Measurements from ENCODE around the gene TIMM29.

Gene TIMM29

DNA sequence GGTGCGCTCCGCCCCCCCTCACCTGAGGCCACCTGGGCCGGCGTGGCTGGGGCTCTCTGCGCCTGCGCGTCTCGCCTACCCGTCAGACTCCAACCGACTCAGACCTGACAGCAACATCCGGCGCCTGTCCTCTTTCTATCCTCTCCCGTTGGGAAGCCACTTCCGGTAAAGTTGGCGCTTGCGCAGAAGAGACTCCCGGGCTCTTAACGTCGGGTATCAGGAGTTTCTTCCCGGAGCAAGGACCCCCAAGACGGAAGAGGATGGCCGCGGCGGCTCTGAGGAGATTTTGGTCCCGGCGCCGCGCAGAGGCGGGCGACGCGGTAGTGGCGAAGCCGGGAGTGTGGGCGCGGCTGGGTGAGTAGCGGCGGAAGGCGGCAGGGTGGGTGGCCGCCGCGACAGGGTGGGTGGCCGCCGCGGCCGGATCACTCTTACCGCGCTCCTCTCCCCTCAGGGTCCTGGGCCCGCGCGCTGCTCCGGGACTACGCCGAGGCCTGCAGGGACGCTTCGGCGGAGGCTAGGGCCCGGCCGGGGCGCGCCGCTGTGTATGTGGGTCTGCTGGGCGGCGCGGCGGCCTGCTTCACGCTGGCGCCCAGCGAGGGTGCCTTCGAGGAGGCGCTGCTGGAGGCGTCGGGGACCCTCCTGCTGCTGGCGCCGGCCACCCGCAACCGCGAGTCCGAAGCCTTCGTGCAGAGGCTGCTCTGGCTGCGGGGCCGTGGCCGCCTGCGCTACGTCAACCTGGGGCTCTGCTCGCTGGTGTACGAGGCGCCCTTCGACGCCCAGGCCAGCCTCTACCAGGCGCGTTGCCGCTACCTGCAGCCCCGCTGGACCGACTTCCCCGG lies at the start of gene TIMM29, which contains the start of gene YIPF2:
TIMM29 (plus strand) TSS at position 249 of the 839 bp plus-strand sequence; CDS start at position 261, 12 bp downstream.
YIPF2 (minus strand) TSS at position 77 of the 839 bp plus-strand sequence. CDS start 229 bp downstream, outside the sequence.
- peak; percentile 85 to 97 for DNase-seq (ENCODE audit: low read depth in 1 of 2, low spot score in 1 of 2)

DNA sequence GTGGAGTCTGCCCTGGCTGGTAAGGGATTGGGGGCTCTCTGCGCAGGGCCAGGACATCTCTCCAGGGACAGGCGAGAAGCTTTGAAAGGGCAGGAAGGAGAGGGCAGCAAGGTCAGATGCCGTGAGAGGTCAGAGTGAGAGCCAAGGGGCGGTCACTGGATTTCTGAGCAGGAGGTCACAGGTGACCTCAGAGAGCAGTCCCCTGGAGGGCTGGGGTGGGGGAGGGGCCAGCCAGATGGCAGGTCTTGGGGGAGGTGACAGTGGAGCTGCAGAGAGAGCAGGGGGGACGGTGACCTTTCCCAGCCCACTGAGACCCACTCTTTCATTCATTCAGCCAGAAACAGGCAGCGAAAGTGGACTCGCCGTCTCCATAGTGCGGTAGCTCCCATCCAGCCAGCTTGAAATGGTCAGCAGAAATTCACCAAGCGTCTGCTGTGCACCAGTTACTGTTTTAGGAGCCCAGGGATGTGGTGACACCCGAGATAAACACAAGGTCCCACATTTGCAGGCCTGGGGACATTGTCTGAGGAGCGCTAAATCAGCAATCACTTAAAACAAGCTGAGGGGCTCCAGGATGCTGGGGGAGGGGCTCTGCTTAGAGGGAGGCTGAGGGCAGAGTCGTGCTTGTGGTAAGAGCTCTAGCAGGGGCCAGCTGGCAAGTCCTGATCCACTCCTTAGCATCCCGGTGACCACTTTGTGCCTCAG lies 47.1 kb upstream of the TIMM29 start:
- DNase-seq (ENCODE audit: low read depth in 1 of 2, low spot score in 1 of 2): no peak

DNA sequence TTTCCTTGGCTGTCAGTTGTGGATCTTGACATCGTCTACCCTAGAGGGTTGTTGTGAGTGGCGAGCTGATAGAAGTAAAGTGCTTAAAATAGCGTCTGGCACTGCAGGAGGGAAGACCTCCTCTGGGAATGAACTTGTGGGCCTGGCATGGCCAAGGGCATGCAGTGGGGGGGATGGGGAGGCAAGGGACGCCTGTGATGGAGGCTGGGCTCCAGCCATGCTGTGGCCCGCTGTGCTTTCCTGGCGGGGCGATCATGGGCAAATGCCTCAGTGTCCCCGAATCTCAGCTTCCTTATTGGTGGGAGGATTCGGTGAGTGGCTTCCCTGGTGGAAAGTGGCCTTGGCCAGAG lies 46.5 kb upstream of the TIMM29 start:
- DNase-seq (ENCODE audit: low read depth in 1 of 2, low spot score in 1 of 2): no peak

DNA sequence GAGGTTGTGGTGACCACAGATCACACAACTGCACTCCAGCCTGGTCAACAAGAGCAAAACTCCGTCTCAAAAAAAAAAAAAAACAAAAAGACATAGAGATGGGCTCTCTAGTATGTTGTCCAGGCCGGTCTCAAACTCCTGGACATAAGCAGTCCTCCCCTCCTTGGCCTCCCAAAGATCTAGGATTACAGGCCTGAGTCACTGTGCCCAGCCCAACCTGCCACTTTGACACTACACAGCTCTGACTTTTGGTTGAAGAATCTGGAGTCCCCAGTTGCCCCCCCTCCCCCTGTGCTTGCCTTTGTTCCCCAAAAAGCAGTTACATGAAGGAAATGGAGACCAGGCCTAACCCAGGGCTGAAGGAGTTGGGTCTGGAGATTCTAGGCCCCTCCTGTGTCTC lies 44.3 kb upstream of the TIMM29 start:
- no peak for DNase-seq (ENCODE audit: low read depth in 1 of 2, low spot score in 1 of 2)

DNA sequence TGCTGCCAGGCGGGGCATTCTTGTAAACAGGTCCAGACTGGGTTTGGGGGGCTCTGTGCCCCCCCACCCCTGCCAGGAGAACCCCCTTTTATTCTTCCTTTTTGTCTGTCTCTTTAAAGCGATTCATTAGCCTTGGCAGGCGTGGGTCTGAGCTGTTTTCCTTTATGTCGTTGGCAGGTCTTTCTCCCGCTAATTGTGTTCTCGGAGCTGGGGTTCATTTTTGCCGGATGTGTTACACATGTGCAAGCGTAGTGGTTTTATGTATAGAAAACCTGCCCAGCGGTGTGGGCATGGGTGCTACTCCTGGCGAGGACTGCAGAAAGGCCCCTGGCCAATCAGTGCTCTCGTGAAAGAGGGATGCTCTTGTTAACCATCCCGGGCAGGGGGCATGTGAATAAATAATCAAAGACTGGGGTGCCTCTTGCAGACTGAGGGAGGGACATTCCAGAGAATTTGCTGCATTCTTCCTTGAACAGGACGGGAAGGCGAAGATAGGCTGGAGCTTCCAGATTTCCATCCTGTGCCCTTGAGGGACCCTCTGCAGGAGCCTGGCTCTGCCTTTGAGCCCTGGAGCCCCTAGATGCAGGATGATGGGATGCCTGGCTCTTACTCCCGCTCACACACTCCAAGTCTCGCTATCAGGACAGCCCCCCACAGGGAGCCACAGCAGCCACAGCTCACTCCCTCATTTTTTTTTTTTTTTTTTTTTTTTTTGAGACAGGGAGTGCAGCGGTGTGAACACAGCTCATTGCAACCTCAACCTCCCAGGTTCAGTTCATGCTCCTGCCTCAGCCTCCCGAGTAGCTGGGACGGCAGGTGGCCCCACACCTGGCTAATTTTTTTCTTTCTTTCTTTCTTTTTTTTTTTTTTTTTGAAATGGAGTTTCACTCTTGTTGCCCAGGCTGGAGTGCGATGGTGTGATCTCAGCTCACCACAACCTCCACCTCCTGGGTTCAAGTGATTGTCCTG lies 43.1 kb upstream of the TIMM29 start:
- no peak for DNase-seq (ENCODE audit: low read depth in 1 of 2, low spot score in 1 of 2)

DNA sequence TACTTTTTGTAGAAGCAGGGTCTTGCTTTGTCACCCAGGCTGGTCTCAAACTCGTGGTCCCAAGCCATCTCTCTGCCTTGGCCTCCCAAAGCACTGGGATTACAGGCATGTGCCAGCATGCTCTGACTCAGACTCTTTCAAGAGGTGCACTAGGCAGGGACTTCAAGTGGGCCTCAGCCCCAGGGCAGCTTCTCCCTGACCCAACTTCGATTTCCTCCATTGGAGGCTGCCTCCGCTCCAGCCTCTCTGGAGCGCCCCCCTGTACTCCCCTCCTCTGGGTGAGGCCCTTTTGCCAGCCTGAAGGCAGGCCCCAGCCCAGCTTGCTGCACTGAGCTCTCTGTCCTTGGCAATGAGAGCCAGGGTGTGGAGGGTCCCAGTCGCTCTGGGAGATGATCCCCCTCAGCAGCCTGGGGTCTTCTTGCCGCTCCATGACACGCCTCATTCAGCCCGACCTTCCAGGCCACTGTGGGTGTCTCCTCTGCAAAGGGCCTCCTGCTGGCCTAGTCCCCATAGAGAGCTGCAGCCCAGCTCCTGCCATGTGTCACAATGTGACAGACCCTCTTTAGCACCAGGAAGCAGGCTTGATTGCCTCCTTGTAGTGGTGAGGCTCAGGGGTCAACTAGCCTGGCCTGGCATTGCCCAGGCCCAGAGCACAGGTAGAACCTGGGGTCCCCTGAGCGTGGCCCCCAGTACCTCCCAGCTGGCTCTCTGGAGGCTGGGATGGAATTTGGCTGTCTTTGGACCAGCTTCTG lies 40.8 kb upstream of the TIMM29 start:
- no peak for DNase-seq (ENCODE audit: low read depth in 1 of 2, low spot score in 1 of 2)

DNA sequence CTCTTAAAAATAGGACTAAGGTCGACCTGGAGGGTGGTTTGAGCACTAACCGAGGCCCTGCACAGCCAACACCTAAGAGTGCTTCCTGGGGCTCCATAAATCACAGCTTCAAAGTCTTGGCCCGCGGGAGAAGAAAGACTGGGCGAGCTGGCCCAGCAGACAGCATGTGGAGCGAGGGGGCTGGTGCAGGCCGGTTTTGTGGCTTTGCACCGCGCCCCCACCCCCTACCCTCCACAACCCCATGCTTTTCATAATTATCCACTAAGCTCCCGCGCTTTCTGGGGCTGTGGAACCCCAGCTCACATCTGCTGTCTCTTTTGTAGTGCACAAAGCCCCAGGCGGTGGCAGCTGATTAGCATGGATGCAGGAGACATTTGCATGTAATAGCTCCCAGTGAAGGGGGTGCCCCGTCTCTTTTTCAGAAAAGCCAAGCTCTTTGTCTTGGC lies 40.2 kb upstream of the TIMM29 start:
- DNase-seq (ENCODE audit: low read depth in 1 of 2, low spot score in 1 of 2): no peak

DNA sequence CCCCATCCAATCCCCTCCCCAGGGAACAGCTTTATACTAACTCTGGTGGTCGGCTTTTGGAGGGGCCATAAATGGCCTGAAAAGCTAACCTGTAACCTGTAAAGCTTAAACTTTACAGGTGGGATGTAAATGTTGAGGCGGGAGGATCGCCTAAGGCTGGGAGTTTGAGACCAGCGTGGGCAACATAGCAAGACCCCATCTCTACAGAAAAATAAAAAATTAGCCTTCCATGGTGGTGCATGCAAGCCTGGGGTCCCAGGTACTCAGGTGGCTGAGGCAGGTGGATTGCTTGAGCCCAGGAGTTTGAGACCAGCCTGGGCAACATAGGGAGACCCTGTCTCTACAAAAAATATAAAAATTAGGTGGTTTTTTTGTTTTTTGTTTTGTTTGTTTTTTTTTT lies 38.7 kb upstream of the TIMM29 start:
- DNase-seq (ENCODE audit: low read depth in 1 of 2, low spot score in 1 of 2): no peak

DNA sequence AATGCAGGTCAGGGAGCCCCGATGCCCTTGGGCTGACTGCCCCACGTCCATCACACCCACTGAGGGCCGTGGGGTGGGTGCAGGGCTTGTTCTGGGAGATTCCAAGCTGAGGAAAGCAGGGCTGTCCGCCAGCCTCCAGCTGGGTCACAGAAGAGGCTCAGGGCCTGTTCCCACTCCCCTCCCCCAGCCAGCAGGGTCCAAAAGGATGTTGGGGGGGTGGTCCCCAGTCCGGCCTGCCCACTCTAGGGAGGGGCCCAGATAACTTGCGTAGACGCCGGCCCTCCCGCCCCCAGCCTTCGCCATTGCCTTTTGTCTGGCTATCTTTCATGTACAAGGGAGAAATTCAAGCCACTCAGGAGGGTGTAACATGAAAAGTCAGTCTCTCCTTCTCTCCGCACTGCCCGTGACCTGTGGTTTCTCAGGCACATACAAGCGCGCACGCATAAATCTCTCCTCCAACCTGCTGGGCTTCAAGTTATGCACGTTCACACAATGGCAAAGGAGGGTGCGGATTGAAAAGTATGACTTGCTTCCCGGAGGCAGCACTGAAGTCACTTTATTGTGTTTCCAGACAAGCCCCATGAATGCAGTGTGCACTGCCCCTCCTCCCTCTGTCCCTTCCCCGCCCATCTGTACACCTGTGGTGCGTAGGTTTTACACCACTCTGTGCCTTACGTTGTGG lies 37.1 kb upstream of the TIMM29 start:
- no peak for DNase-seq (ENCODE audit: low read depth in 1 of 2, low spot score in 1 of 2)

DNA sequence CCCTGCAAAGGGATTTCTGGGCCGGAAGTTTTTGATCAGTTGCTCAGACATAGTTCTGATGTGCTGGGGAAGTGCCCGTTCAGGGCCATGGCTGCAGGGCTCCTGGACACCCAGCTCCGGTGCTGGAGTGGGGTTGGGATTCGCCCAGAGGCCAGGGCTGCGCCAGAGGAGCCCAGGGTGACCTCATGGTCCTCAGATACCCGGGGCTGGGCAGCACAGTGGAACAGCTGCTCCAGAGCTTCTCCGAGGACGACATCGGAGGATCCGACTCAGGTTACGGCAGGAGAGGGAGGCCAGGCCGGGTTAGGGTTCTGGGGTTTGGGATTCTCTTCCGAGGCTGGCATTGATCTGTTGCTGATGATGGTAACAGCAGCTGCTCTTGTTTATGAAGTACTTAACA lies 36.4 kb upstream of the TIMM29 start:
- no peak for DNase-seq (ENCODE audit: low read depth in 1 of 2, low spot score in 1 of 2)

DNA sequence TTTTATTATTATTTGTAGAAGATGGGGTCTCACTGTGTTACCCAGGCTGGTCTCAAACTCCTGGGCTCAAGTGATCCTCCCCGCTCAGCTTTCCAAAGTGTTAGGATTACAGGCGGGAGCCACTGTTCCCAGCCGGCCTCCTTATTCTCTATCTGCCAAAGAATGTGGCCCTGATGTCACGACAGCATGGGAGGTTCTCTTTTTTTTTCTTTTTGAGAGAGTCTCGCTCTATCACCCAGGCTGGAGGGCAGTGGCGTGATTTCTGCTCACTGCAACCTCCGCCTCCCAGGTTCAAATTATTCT lies 33.7 kb upstream of the TIMM29 start:
- no peak for DNase-seq (ENCODE audit: low read depth in 1 of 2, low spot score in 1 of 2)

DNA sequence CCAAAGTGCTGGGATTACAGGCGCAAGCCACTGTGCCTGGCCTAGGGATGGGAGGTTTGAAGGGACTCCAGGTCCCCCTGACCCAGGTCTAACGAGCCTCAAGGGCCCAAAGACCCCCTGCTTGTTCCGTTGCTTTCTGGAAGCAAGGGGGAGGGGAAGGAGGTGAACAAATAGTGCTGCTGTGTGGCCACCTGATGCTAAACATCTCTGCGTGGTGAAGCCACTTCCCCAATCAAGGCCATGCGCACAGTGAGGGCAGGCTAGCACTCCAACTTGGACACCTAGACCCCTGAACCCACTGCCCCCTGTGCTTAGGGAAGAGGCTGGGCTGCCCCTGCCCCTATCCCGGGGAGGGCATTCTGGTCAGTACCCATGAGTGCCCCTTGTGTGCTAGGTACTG lies 33.2 kb upstream of the TIMM29 start:
- DNase-seq (ENCODE audit: low read depth in 1 of 2, low spot score in 1 of 2): no peak

DNA sequence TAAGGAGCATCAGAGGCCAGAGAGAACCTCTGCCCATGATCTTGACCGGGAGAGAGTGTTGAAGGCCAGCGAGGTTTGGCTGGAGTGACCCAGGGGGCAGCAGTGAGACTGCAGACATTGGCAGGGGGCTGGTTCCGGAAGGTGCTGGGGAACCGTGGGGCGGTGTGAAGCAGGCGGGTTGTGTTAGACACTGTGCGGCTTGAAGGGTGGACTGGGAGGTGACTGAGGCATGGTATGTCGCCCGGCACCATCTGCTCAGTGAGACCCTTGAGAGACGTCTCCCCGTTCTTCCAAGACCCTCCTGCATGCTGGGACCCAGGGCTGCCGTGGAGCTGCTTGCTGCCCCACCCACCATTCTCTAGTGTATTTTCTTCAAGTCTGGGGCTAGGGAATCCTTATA lies 32.7 kb upstream of the TIMM29 start:
- DNase-seq (ENCODE audit: low read depth in 1 of 2, low spot score in 1 of 2): no peak

DNA sequence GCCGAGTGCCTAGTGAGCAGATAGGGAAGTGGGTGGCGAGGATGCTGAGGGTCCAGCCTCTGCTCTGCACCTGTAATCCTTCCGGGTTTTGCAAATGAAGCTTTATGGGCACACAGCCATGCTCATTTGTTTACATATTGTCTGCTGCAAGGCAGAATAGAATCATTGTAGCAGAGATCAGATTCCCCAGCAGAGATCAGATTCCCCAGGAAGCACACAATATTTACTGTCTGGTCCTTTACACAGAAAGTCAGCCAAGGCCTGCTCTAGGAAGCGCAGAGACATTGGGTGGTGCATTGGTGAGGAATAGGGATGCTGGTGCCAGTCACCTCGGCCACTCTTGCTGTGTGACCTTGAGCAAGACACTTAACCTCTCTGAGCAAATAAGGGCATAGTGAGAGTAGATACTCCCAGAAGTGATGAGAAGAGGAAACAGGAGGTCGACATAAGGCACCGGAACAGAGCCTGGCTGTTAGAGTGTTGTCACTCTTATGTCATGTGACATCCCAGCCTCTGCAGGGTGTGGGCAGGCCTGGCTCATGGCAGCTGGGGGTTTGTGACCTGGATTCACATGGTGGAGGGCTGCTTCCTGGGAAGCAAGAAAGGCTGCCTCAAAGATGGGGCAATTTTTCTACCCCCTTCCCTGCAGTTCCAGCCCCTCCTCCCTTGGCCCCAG lies 31.6 kb upstream of the TIMM29 start:
- no peak for DNase-seq (ENCODE audit: low read depth in 1 of 2, low spot score in 1 of 2)

DNA sequence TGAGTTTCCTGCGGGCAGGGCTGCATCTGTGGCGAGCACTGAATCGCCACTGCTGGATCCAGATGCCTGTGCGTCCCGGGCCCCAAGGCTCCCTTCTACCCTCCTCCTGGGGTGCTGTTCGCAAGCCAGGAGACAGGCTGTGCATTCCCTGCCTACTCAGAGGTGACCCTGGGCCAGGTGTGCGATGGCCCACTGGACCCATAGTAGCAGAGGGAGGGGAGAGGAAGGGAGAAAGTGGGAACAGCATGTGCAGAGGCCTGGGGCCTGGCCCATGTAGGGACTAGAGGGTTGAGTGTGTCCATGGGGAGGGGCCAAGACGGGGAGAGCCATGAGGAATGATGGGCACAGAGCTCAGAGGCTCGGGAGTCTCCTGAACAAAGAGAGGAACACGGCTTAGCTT lies 30.0 kb upstream of the TIMM29 start:
- DNase-seq (ENCODE audit: low read depth in 1 of 2, low spot score in 1 of 2): no peak

DNA sequence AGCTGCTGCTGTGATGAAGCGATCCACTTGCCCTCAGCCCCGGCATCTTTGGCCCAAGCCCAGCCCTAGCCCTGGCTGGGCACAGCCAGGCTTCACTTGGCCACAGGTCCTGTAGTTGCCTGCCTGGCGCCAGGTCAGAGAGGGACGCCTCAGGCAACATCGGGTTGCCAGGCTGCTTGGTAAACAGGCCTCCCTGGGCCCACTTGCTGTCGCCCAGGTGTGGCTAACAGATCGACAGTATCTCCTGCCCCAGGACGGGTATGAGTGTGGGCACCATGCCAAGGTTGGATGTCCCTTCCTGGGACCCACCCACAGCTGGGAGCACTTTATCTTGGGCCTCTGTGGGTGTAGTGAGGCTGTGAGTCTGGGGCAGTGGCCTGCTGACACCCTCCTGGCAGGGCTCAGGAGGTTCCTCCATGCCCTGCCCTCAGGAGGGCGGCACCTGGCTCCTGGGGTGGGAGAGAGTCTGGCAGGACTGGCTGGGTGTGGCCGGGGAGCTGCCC lies 29.4 kb upstream of the TIMM29 start:
- no peak for DNase-seq (ENCODE audit: low read depth in 1 of 2, low spot score in 1 of 2)

DNA sequence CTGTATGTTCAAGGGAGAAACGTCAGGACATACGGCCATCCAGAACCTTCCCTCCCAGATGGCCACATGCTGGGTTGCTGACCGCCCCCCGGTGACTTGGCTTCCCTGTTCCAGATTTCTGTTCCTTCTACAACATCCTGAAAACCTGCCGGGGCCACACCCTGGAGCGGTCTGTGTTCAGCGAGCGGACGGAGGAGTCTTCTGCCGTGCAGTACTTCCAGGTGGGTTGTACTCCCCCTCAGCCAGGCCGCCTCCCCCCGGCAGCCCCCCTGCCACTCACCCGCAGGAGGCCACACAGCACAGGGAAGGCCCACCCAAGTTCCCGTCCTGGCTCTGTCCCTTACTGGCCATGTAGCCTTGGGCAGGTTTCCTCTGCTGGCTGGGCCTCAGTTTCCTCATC lies 20.7 kb upstream of the TIMM29 start:
- no peak for DNase-seq (ENCODE audit: low read depth in 1 of 2, low spot score in 1 of 2)

DNA sequence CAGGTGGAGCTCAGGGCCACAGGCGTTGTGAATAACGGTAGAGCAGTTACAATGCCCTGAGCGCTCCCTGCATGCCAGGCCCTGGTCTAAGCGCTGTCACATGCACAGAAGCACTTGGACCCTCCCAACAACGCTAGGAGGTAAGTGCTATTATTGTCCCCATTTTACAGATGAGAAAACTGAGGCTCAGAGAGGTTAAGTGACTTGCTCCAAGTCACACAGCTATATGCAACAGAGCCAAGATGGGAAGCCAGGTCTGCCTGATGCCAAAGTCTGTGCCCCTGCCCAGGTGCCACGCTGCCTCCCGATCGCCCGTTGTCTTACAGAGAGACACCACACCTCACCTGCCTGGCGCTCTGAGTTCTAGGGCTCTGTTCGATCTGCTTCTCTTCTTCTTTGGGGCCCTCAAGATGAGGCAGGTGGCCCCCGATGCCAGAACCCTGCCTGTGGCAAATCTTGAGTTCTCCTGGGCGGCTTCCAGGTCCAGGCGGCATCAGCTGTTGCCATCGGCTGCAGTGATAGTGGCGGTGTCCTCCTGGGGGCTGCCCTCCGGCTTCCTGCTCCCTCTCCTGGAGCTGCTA lies 20.1 kb upstream of the TIMM29 start:
- no peak for DNase-seq (ENCODE audit: low read depth in 1 of 2, low spot score in 1 of 2)

Data from activated CD4-positive, alpha-beta T cell treated with anti-CD3 and anti-CD28 coated beads, Interleukin-2, amount 50 U/mL, for 24 hours (primary cell).